Measurements from ENCODE around the gene DTD1.

DTD1 gene

DNA sequence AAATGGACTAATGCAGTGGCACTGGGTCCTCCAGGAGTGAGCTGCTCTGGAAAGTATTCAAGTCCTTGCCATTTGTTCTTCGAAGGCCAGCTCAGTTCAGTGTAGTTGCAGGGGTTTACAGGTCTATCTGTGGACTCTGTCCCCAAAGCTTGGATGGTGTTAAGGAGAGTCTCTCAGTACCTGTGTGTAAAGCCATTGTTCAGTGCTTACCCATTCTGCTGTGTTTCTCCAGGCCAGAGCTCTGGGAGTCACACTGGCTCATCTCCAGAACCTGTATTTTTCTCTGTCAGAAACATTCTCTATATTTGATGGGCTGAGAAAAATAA, 66.6 kb downstream of the DTD1 start:
- H3K36me3 ChIP-seq (ENCODE audit: insufficient read depth, low read length), result no peaks in the 10 kb centered on the region
- no peaks in the 10 kb centered on the region for H4K20me1 ChIP-seq (ENCODE audit: insufficient read depth, low read length, poor library complexity, severe bottlenecking)
- no peaks in the 10 kb centered on the region for H3K79me2 ChIP-seq (ENCODE audit: insufficient read depth, low read length)
- no peak for TF ChIP-seq EZH2phosphoT487 (IDR thresholded peaks at IDR 0.05; ENCODE audit: borderline replicate concordance)
- TF ChIP-seq, protein P1, sequence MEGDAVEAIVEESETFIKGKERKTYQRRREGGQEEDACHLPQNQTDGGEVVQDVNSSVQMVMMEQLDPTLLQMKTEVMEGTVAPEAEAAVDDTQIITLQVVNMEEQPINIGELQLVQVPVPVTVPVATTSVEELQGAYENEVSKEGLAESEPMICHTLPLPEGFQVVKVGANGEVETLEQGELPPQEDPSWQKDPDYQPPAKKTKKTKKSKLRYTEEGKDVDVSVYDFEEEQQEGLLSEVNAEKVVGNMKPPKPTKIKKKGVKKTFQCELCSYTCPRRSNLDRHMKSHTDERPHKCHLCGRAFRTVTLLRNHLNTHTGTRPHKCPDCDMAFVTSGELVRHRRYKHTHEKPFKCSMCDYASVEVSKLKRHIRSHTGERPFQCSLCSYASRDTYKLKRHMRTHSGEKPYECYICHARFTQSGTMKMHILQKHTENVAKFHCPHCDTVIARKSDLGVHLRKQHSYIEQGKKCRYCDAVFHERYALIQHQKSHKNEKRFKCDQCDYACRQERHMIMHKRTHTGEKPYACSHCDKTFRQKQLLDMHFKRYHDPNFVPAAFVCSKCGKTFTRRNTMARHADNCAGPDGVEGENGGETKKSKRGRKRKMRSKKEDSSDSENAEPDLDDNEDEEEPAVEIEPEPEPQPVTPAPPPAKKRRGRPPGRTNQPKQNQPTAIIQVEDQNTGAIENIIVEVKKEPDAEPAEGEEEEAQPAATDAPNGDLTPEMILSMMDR (conservative IDR thresholded peaks at IDR 0.05; ENCODE audit: low read length), result no peak
- no peak overlapping the region for H2AFZ ChIP-seq (ENCODE audit: low read length)
- no peaks in the 10 kb centered on the region for H3F3A ChIP-seq (ENCODE audit: low read depth)
- H3K4me3 ChIP-seq (ENCODE audit: low read length, poor library complexity, severe bottlenecking), result no peak overlapping the region
- no peaks in the 10 kb centered on the region for H3K9me2 ChIP-seq (replicated peaks; ENCODE audit: low read depth, low read length)
- H3K9ac ChIP-seq (ENCODE audit: low read depth, low read length, poor library complexity, severe bottlenecking), result no peak overlapping the region
- H3K4me2 ChIP-seq (ENCODE audit: low read depth, low read length, poor library complexity, severe bottlenecking), result no peak overlapping the region
- H3K27me3 ChIP-seq (ENCODE audit: insufficient read depth, low read length, poor library complexity, severe bottlenecking), result peaks cover 5% of the 10 kb centered on the region
- H3K9me3 ChIP-seq (ENCODE audit: insufficient read depth, low read depth, low read length), result no peaks in the 10 kb centered on the region
- H3K4me1 ChIP-seq (ENCODE audit: insufficient read depth, low read length, poor library complexity, severe bottlenecking), result no peaks in the 10 kb centered on the region

DNA sequence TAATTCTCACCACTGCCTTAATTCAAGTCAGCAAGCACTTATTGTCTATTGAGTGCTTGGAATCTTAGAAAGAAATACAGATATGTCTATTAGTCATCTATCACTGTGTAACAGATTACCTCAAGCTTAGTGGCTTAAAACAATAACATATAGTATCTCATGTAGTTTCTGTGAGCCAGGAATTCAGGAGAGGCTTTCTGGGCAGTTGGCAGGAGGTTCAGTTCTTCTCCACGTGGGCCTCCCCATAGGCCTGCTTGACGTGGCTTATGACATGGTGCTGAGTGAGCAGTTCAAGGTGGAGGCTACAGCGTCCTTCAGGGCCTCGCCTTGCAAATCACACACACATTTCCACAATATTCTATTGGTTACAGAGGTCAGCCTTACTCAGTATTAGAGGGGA, 69.7 kb downstream of the DTD1 start:
- no peaks in the 10 kb centered on the region for H3F3A ChIP-seq (ENCODE audit: low read depth)
- TF ChIP-seq, protein P1 (conservative IDR thresholded peaks at IDR 0.05; ENCODE audit: low read length), result no peak
- no peak for TF ChIP-seq EZH2phosphoT487 (IDR thresholded peaks at IDR 0.05; ENCODE audit: borderline replicate concordance)
- no peaks in the 10 kb centered on the region for H3K9me2 ChIP-seq (replicated peaks; ENCODE audit: low read depth, low read length)
- H3K36me3 ChIP-seq (ENCODE audit: insufficient read depth, low read length), result no peaks in the 10 kb centered on the region
- no peak overlapping the region for H3K9ac ChIP-seq (ENCODE audit: low read depth, low read length, poor library complexity, severe bottlenecking)
- peaks cover 5% of the 10 kb centered on the region for H3K27me3 ChIP-seq (ENCODE audit: insufficient read depth, low read length, poor library complexity, severe bottlenecking)
- H3K79me2 ChIP-seq (ENCODE audit: insufficient read depth, low read length), result no peaks in the 10 kb centered on the region
- H3K4me3 ChIP-seq (ENCODE audit: low read length, poor library complexity, severe bottlenecking), result no peak overlapping the region
- no peaks in the 10 kb centered on the region for H3K9me3 ChIP-seq (ENCODE audit: insufficient read depth, low read depth, low read length)
- H4K20me1 ChIP-seq (ENCODE audit: insufficient read depth, low read length, poor library complexity, severe bottlenecking), result no peaks in the 10 kb centered on the region
- H3K4me1 ChIP-seq (ENCODE audit: insufficient read depth, low read length, poor library complexity, severe bottlenecking), result no peaks in the 10 kb centered on the region
- H3K4me2 ChIP-seq (ENCODE audit: low read depth, low read length, poor library complexity, severe bottlenecking), result no peak overlapping the region
- no peak overlapping the region for H2AFZ ChIP-seq (ENCODE audit: low read length)

DNA sequence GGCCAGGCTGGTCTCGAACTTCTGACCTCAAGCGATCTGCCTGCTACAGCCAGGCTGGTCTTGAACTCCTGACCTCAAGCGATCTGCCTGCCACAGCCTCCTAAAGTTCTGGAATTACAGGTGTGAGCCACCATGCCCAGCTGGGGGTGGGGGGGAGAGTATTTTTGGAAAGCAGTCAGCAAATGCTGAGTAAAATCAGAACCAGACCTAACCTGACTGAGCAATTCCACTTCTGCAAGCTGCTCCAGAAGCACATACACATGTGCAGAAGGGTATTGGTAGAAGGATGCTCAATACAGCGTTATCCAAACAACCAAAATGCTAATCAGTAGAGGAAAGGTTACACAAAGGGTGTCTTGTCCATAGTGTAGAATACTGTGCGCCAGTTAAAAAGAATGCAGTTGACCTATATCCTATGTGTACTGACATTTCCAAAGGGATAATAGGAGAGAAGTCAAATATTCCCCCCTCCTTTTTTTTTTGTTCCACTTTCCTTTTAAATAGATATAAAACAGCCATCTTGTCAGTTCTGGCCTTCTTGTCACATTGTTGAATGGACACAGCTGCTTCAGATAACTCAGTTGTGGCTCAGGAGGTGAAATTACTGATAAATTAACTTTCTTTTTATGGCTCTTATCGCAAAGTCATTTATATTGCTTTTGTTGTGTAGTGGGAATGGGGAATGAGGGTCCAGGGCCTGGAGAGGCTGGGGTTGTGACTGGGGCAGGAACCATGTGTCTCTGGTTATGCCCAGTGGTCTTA, 74.6 kb downstream of the DTD1 start:
- Histone ChIP-seq H3K4me2 (ENCODE audit: low read depth, low read length, poor library complexity, severe bottlenecking) (no peak overlapping the region), H3K9me2 (replicated peaks; ENCODE audit: low read depth, low read length) (no peaks in the 10 kb centered on the region), H2AFZ (ENCODE audit: low read length) (no peak overlapping the region), H4K20me1 (ENCODE audit: insufficient read depth, low read length, poor library complexity, severe bottlenecking) (no peaks in the 10 kb centered on the region), H3K27me3 (ENCODE audit: insufficient read depth, low read length, poor library complexity, severe bottlenecking) (no peaks in the 10 kb centered on the region), H3K36me3 (ENCODE audit: insufficient read depth, low read length) (no peaks in the 10 kb centered on the region), H3K9ac (ENCODE audit: low read depth, low read length, poor library complexity, severe bottlenecking) (no peak overlapping the region), H3K9me3 (ENCODE audit: insufficient read depth, low read depth, low read length) (no peaks in the 10 kb centered on the region), H3F3A (ENCODE audit: low read depth) (no peaks in the 10 kb centered on the region), H3K4me3 (ENCODE audit: low read length, poor library complexity, severe bottlenecking) (no peak overlapping the region), H3K4me1 (ENCODE audit: insufficient read depth, low read length, poor library complexity, severe bottlenecking) (no peaks in the 10 kb centered on the region), H3K79me2 (ENCODE audit: insufficient read depth, low read length) (no peaks in the 10 kb centered on the region)
- no peak for TF ChIP-seq EZH2phosphoT487 (IDR thresholded peaks at IDR 0.05; ENCODE audit: borderline replicate concordance)
- TF ChIP-seq, protein P1 (conservative IDR thresholded peaks at IDR 0.05; ENCODE audit: low read length), result no peak

Data from Loucy (cell line).